ENCODE results near the gene AKAP14. TPM values are rescaled to one million over a fixed set of nuclear protein-coding genes. Genes with fewer than 3 reads are reported as not detected.

Gene AKAP14
- not detected for total RNA-seq (ENCODE audit: unreplicated experiment)
- long read RNA-seq = 0 reads

GRCh38 chrX:119895843-119896326 lies at the start of gene AKAP14:
Gene AKAP14 (plus strand): TSS chrX:119895893. CDS start chrX:119903224, 7,331 bp downstream.
- Mint-ChIP-seq H3K27ac (ENCODE audit: unreplicated experiment) (no peak within 1 kb of the TSS), H3K4me3 (ENCODE audit: unreplicated experiment) (no peak within 1 kb of the TSS), H3K36me3 (ENCODE audit: low read depth, unreplicated experiment) (no peaks in the 10 kb centered on the region), H3K27me3 (ENCODE audit: unreplicated experiment) (no peaks in the 10 kb centered on the region), H3K9me3 (ENCODE audit: unreplicated experiment) (no peaks in the 10 kb centered on the region), H3K4me1 (ENCODE audit: unreplicated experiment) (no peaks in the 10 kb centered on the region)
- no peak for TF ChIP-seq CTCF (IDR thresholded peaks at IDR 0.05; ENCODE audit: unreplicated experiment)
- DNase-seq (ENCODE audit: low spot score) = no peak

- peaks cover 5% of the 10 kb centered on the region for H3K36me3 Mint-ChIP-seq (ENCODE audit: low read depth, unreplicated experiment)
Measured at GRCh38 chrX:119852382-119853353, 43.0 kb upstream of the AKAP14 start, which contains the start of gene UPF3B. Gene UPF3B (minus strand): TSS chrX:119852963. CDS start chrX:119852928, 35 bp downstream.

GRCh38 chrX:119853444-119853843 lies 42.2 kb upstream of the AKAP14 start:
- Mint-ChIP-seq H3K4me3 (ENCODE audit: unreplicated experiment) (peak overlapping the region; percentile 99), H3K36me3 (ENCODE audit: low read depth, unreplicated experiment) (peaks cover 2% of the 10 kb centered on the region), H3K4me1 (ENCODE audit: unreplicated experiment) (peaks cover 6% of the 10 kb centered on the region), H3K9me3 (ENCODE audit: unreplicated experiment) (no peaks in the 10 kb centered on the region), H3K27ac (ENCODE audit: unreplicated experiment) (peak overlapping the region; percentile 84), H3K27me3 (ENCODE audit: unreplicated experiment) (no peaks in the 10 kb centered on the region)
- DNase-seq (ENCODE audit: low spot score) = no peak
- TF ChIP-seq CTCF (IDR thresholded peaks at IDR 0.05; ENCODE audit: unreplicated experiment) = no peak

More at GRCh38 chrX:119852382-119853353, 43.0 kb upstream of the AKAP14 start, which contains the start of gene UPF3B:
- Mint-ChIP-seq H3K4me3 (ENCODE audit: unreplicated experiment) (peak within 1 kb of the TSS; percentile 99), H3K9me3 (ENCODE audit: unreplicated experiment) (no peaks in the 10 kb centered on the region), H3K27me3 (ENCODE audit: unreplicated experiment) (no peaks in the 10 kb centered on the region), H3K4me1 (ENCODE audit: unreplicated experiment) (peaks cover 6% of the 10 kb centered on the region), H3K27ac (ENCODE audit: unreplicated experiment) (peak within 1 kb of the TSS; percentile 96)
- TF ChIP-seq CTCF (IDR thresholded peaks at IDR 0.05; ENCODE audit: unreplicated experiment) = no peak
- peak; percentile 85 for DNase-seq (ENCODE audit: low spot score)

GRCh38 chrX:119870626-119871131 lies 25.0 kb upstream of the AKAP14 start:
- Mint-ChIP-seq H3K4me3 (ENCODE audit: unreplicated experiment) (peak overlapping the region; percentile 96), H3K27me3 (ENCODE audit: unreplicated experiment) (peaks cover 6% of the 10 kb centered on the region), H3K27ac (ENCODE audit: unreplicated experiment) (peak overlapping the region; percentile 96), H3K4me1 (ENCODE audit: unreplicated experiment) (peaks cover 14% of the 10 kb centered on the region), H3K9me3 (ENCODE audit: unreplicated experiment) (no peaks in the 10 kb centered on the region), H3K36me3 (ENCODE audit: low read depth, unreplicated experiment) (no peaks in the 10 kb centered on the region)
- DNase-seq (ENCODE audit: low spot score) = peak; percentile 5
- no peak for TF ChIP-seq CTCF (IDR thresholded peaks at IDR 0.05; ENCODE audit: unreplicated experiment)
